Uterus (tissue), 2 donors: ENCODE measurements around the gene SUCLG2.

Experiments
- CTCF ChIP-seq, 4 experiments: fragments of 200-600 bp in 2 of 4; fragments of 450-650 bp in 2 of 4; sonication (generic) in 2 of 4; IDR thresholded peaks; one replicate each; pipeline ENCODE4 v1.5.1; 2016 to 2019; ENCODE audit warnings: antibody characterized with exemption in 4 of 4, mild to moderate bottlenecking in 2 of 4, moderate library complexity in 1 of 4
- POLR2A ChIP-seq, 2 donors: fragments of 450-650 bp; IDR thresholded peaks; one replicate each; pipeline ENCODE4 v1.6.1; 2016; ENCODE audit warnings: antibody characterized with exemption in 2 of 2, mild to moderate bottlenecking in 1 of 2, moderate library complexity in 1 of 2

- TF ChIP-seq CTCF (IDR thresholded peaks at IDR 0.05) (no peak), POLR2A (IDR thresholded peaks at IDR 0.05) (no peak)
Observed at GRCh38 chr3:67653425-67654098, 850 bp downstream of the SUCLG2 start.
